ENCODE measurements around the gene CD81. TPM values are rescaled to one million over a fixed set of nuclear protein-coding genes. Genes with fewer than 3 reads are reported as not detected.

The CD81 gene
- total RNA-seq, 1 donor from 2014 or later, result 248 TPM

DNA sequence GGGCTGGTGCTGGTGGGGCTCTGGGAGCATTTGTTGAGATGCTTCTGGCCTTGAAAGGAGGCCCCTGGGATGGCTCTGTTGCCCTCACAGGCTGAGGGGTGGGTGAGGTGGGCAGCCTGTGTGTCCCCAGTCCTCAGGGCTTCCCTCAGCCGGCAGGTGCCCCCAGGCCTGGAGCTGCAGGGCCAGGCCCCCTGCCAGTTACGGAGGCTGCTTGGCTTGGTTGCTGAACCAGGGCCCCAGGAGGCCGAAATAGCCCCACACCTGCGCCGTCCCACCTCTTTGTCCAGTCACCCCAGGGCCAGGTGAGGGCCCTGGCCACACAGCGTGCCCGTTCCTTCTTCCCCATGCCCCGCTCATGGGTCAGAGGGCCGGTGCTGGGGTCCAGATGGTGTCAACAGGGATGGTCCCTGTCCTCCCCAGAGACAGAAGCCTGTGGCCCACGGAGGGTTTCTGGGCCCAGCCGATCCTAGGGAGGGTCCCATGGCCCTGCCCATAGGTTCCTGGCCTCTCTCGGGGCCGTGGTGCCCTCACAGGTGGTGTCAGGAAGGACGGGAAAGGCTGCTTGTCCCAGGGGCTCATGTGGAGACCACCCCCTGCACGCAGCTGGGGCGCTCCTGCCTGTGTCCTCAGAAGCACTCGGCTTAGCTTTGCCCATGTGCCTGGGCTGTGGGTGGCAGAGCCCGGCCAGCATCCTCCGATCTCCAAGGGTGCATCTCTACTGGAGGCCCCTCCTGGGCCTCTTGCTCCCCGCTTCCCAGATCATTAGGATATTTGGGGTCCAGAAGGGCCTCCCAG is 14.3 kb downstream of the CD81 start:
- DNase-seq, result no peak

DNA sequence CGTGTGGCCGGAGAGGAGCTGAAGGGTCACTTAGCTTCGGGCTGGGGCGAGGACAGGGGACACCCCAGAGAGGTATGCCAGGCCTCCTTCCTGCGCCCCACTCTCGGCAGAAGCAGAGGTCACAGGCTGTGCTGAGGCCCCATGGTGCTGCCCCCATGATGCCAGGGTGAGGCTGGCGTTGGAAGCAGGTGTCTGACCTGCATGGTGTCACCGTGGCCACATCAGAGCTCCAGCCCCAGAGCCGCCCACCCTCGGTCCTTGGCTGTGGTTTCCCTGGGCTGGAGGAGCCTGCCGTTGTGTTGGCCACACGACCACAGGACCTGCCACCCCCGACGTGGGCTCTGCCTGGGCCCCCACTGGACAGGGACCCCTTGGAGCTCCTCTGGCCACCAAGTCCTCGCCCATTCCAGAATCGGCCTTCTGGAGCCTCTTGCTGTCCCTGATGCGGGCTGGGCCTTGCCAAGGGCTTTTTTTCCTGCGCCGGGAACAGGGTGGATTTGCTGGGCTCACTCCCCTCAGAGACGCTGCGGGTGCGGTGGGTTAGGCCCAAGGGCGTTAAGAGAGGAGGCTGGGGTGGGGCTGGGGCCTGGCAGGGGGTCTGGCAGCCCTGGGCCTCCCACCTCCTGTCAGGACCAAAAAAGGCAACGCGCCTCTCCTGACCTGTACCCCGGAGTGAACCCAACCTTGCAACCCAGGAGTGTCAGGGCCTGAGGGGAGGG is 15.3 kb downstream of the CD81 start:
- no peak for DNase-seq

DNA sequence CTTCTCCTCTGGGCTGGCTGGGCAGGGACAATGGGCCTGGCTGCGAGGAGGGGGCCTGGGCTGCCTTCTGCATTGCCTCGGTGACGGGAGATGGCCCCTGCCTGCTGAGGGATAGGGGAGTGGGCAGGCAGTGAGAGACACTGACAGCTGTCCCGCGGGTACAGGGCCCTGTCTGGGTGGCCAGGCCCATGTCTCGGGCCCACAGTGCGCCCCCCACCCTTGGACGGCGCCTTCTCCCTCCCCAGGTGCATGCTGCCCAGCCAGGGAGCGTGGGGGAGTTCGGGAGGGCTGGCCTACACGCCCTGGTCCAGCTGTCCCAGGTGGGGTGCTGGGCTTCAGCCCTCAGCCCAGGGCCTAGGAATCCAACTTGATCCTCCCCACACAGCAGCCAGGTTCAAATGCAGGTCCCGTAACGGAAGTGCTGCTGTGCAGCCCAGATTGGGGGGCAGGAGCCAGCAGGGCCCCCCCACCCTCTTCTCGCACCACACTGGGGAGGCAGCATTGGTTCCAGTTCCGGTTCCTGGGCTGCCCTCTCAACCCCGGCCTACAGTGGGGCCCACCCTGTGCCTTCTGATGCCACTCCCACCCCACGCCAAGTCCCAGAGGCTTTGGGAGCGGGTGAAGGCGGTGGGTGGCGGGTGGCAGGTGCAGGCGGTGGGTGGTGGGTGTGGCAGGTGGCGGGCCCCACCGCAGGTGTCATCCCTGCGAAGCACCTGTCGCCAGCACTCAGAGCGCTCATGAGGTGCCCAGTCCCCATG is 16.2 kb downstream of the CD81 start:
- no peak for DNase-seq

GRCh38 chr11:2393941-2394817 is 17.1 kb downstream of the CD81 start:
- DNase-seq, result no peak

GRCh38 chr11:2394818-2395105 is 17.7 kb downstream of the CD81 start:
- no peak for DNase-seq

GRCh38 chr11:2395211-2395730 is 18.2 kb downstream of the CD81 start:
- DNase-seq, result no peak

- no peak for DNase-seq
Measured at GRCh38 chr11:2395856-2396255, 18.7 kb downstream of the CD81 start.

DNA sequence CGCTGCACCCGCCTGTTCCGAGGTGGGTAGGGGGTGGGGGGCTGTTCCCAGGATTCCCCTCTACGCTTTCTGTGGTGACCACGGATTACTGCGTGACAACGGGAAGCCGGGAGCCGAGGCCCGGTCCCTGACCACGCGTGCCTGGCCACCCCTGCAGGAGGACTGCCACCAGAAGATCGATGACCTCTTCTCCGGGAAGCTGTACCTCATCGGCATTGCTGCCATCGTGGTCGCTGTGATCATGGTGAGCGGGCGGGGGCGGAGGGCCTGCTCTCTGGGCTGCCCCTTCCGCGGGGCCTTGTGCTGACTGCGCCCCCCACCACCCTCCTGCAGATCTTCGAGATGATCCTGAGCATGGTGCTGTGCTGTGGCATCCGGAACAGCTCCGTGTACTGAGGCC is 19.4 kb downstream of the CD81 start:
- DNase-seq, result no peak

GRCh38 chr11:2397005-2397404 is 19.9 kb downstream of the CD81 start:
- DNase-seq, result no peak

GRCh38 chr11:2398664-2399355 is 21.7 kb downstream of the CD81 start:
- DNase-seq, result no peak

GRCh38 chr11:2399488-2400068 is 22.5 kb downstream of the CD81 start:
- DNase-seq, result peak; percentile 49

- DNase-seq, result peak; percentile 100
Measured at GRCh38 chr11:2400069-2400761, 23.1 kb downstream of the CD81 start, which contains the start of gene TSSC4. Gene TSSC4 (plus strand): TSS chr11:2400750. CDS start chr11:2402634, 1,884 bp downstream.

DNA sequence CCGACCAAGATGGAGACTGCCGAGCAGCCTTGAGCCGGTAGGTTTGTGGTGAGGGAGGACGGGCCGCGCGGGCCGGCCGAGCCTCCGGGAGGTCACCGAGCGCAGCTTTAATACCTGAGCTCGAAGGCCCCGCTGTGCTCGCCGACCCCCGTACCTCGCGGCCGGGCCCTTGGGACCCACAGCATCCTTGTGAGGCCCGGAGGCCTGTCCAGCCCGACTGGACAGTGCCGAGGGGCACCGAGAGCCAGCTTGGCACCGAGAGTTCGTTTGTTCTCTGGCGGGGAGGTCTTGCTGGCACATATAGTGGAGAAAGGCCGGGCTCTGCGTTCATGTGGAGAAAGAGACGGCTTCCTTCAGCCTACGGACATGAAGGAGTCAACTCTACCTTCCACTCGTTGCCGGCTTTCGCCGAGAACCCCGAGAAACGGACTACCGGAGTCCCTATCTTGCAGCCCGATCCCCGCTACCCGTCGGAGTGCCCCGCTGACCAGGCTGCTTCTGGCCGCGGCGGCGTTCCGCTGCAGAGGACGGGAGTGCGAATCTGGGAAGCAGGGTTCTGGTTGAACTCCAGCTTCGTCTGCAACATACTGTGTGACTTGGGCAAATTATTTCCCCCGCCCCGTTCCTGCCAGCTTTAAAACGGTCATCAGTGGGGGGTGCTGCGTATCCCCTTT is 23.8 kb downstream of the CD81 start:
- peak; percentile 34 for DNase-seq

DNA sequence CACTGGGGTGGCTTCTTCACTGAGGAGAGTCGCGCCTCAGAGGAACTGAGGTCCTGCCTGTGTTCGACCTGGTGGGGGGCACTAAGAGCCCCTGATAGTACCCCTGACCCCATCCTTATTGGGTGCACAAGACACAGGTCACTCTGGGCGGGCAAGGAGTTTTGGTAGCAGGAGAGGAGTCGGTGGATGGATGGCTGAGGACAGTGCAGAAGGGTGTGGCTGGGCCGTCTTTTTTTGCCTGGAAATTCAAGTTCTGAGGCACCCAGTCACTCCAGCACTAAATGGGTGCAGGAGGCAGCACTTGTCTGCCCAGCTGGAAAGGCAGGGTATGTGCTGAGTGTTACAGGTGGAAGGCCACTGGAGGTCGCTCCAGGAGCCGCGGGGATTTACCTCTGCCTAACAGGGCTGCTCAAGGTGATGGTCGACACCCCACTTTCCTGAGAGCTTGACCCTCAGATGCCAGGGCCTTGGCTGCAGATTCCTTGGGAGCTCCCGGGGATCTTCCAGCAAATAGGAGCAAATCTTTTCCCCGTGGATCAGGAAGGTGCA is 24.4 kb downstream of the CD81 start:
- DNase-seq, result no peak

DNA sequence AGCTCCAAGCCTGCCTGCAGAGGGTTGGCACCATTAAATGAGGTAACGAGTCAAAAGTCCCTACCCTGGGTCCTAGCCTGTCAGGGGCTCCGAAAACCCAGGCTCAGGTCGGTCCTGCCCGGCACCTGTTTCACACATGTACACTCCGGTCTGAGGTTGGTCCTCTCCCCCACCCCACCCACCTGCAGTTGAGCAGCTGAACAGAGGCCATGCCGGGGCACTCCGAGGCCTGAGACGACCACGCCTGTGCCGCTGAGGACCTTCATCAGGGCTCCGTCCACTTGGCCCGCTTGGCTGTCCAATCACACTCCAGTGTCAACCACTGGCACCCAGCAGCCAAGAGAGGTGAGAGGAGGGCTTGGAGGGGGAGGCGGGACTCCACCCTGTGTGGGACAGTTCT is 25.0 kb downstream of the CD81 start:
- DNase-seq, result no peak

DNA sequence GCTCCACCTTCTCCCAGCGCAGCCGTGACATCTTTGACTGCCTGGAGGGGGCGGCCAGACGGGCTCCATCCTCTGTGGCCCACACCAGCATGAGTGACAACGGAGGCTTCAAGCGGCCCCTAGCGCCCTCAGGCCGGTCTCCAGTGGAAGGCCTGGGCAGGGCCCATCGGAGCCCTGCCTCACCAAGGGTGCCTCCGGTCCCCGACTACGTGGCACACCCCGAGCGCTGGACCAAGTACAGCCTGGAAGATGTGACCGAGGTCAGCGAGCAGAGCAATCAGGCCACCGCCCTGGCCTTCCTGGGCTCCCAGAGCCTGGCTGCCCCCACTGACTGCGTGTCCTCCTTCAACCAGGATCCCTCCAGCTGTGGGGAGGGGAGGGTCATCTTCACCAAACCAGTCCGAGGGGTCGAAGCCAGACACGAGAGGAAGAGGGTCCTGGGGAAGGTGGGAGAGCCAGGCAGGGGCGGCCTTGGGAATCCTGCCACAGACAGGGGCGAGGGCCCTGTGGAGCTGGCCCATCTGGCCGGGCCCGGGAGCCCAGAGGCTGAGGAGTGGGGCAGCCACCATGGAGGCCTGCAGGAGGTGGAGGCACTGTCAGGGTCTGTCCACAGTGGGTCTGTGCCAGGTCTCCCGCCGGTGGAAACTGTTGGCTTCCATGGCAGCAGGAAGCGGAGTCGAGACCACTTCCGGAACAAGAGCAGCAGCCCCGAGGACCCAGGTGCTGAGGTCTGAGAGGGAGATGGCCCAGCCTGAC is 26.0 kb downstream of the CD81 start:
- DNase-seq, result no peak

DNA sequence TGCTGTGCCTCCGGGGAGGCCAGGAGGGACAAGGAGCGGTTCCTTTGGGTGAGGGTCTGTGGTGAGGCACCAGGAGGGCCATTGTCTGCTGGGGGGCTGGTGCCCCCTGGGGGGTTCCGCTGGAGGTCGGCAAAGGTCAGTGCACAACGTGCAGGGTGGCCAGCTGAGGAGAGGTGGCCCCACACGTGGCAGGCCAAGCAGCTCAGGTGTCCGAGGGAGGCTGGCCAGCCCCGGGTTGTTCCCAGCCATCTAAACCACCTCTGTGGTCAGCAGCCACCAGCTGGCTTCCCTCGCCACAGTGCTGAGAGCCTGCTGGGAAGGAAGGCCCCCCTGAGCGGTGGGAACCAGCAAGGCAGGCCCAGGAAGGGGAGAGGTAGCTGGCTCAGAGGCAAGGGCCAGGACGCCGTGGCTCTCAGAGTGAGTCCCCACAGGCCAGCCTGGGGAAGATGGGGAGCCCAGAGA is 27.7 kb downstream of the CD81 start:
- no peak for DNase-seq

DNA sequence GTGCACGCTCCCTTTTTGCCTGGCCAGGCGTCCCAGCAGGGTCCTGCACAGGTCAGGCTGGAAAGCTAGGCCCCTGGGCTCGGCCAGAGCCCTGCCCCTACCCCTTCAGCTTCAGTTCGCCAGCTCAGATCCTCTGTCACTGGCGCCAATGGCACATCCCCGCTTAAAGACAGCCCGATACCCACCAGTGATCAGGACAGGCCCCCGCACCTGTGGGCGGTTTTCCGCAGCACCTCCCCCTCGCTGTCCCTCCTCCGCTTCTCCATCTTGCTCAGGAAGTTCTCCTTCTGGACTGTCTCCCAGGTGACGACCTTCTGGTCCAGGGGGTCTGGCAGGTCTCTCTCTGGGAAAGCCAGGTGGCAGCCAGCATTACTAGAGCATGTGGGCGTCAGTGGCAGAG is 29.3 kb downstream of the CD81 start:
- no peak for DNase-seq

- DNase-seq, result no peak
Measured at GRCh38 chr11:2406878-2407410, 29.8 kb downstream of the CD81 start.
